K562 (cell line): Measurements from ENCODE around the gene MEIS1. TPM values are rescaled to one million over a fixed set of nuclear protein-coding genes. Genes with fewer than 3 reads are reported as not detected.

Experiments
- ATAC-seq: fragments of 200-7000 bp; cut with Tn5 transposase; 3 replicates; pipeline ENCODE4 v1.9.1; 2020; ENCODE audit warnings: moderate library complexity
- BruUV-seq: library from RNA; stranded (reverse); fragments of 400-500 nt; replicated peaks from 2 replicates; lab custom pipeline; 2021; lab: Mats Ljungman, UMichigan
- CTCF ChIA-PET: fragments of 300-600 bp; formaldehyde crosslinking; extraction: SDS; loops from one replicate; lab custom pipeline; 2021; ENCODE audit warnings: low intra/inter-chr PET ratio; lab: Yijun Ruan, JAX
- POLR2A ChIA-PET: fragments of 300-600, 350-650 bp; sonication (Branson Sonifier 250); formaldehyde crosslinking; extraction: SDS; loops from one replicate; lab custom pipeline; 2021; ENCODE audit warnings: antibody characterized with exemption, inconsistent platforms; lab: Yijun Ruan, JAX
- DNase-seq, 4 experiments: peaks; one replicate each; pipeline versions ENCODE4 v3.0.0 to v3.0.0-alpha.2; 2011 to 2018; ENCODE audit warnings: low spot score in 3 of 4, mixed read lengths in 3 of 4; ENCODE audit errors: extremely low read depth in 1 of 4
- FAIRE-seq: peaks from 2 replicates; lab custom pipeline; 2011; peaks lifted over from hg19 to GRCh38; lab: Jason Lieb, UNC
- H2AFZ ChIP-seq: 2 replicates; pipeline ENCODE4 v1.6.0; 2011; ENCODE audit warnings: low read depth, low read length, control low read depth, inconsistent platforms
- H3K27ac ChIP-seq: fragments of 200-600 bp; 3 replicates; pipeline ENCODE4 v1.8.0; 2011; ENCODE audit warnings: low read depth, mild to moderate bottlenecking, control low read depth, inconsistent platforms, low read length, moderate library complexity, mixed read lengths; ENCODE audit errors: extremely low read depth
- H3K27me3 ChIP-seq, 2 experiments: fragments of 300-600 bp in 1 of 2; 2 replicates in 1 of 2; 3 replicates in 1 of 2; pipeline versions ENCODE4 v1.6.0 to v1.8.0; 2011; ENCODE audit warnings: inconsistent platforms in 2 of 2, low read length in 2 of 2, mild to moderate bottlenecking in 1 of 2, mixed read lengths in 1 of 2, moderate library complexity in 1 of 2; ENCODE audit not compliant: control insufficient read depth in 2 of 2, insufficient read depth in 2 of 2
- H3K36me3 ChIP-seq: fragments of 300-600 bp; 3 replicates; pipeline ENCODE4 v1.8.0; 2011; ENCODE audit warnings: mild to moderate bottlenecking, low read length, inconsistent platforms; ENCODE audit not compliant: control insufficient read depth, insufficient read depth
- H3K4me1 ChIP-seq, 2 experiments: fragments of 200-600 bp in 1 of 2; replicated peaks in 1 of 2; 2 replicates in 1 of 2; 3 replicates in 1 of 2; pipeline versions ENCODE4 v1.5.1 to v1.8.0; 2011; ENCODE audit warnings: inconsistent platforms in 2 of 2, low read length in 2 of 2, mild to moderate bottlenecking in 1 of 2, mixed read lengths in 1 of 2, moderate library complexity in 1 of 2; ENCODE audit not compliant: control insufficient read depth in 2 of 2, insufficient read depth in 2 of 2
- H3K4me2 ChIP-seq: 2 replicates; pipeline ENCODE4 v1.6.1; 2011; ENCODE audit warnings: low read length, control low read depth, inconsistent platforms, mixed read lengths; ENCODE audit not compliant: insufficient read depth
- H3K4me3 ChIP-seq: fragments of 200-600 bp; sonication (generic), shearing (Covaris generic); 2 replicates; pipeline ENCODE4 v1.5.1; 2016; ENCODE audit warnings: control low read depth, inconsistent platforms
- H3K79me2 ChIP-seq: fragments of 200-600 bp; 3 replicates; pipeline ENCODE4 v1.8.0; 2011; ENCODE audit warnings: low read length, inconsistent platforms; ENCODE audit not compliant: control insufficient read depth, insufficient read depth
- H3K9ac ChIP-seq, 2 experiments: 2 replicates each; pipeline versions ENCODE4 v1.6.0 to v1.6.1; 2011; ENCODE audit warnings: low read depth in 2 of 2, low read length in 2 of 2, control low read depth in 1 of 2, inconsistent platforms in 1 of 2, mild to moderate bottlenecking in 1 of 2, mixed read lengths in 1 of 2; ENCODE audit not compliant: insufficient read depth in 1 of 2
- H3K9me1 ChIP-seq: one replicate; pipeline ENCODE4 v1.6.0; 2011; ENCODE audit warnings: inconsistent platforms, mild to moderate bottlenecking, low read length, moderate library complexity; ENCODE audit not compliant: control insufficient read depth, insufficient read depth
- H3K9me3 ChIP-seq: replicated peaks from 2 replicates; pipeline ENCODE4 v1.5.1; 2011; ENCODE audit warnings: low read depth, low read length, inconsistent platforms; ENCODE audit not compliant: control insufficient read depth, insufficient read depth
- H4K20me1 ChIP-seq: replicated peaks from 2 replicates; pipeline ENCODE4 v1.6.1; 2011; ENCODE audit warnings: low read length, inconsistent platforms, mixed read lengths; ENCODE audit not compliant: control insufficient read depth, insufficient read depth
- C11orf30 ChIP-seq: fragments of 450-650 bp; IDR thresholded peaks from 2 replicates; pipeline ENCODE4 v1.6.1; 2016; ENCODE audit warnings: low read depth, mild to moderate bottlenecking
- CBFB ChIP-seq: sonication (generic); formaldehyde crosslinking; IDR thresholded peaks from 2 replicates; pipeline ENCODE4 v1.4.0; 2020; ENCODE audit warnings: mild to moderate bottlenecking, missing genetic modification reagents
- ESRRB ChIP-seq: fragments of 250-450 bp; sonication (Bioruptor Pico); IDR thresholded peaks from 2 replicates; pipeline ENCODE4 v1.5.0; 2020; ENCODE audit warnings: mild to moderate bottlenecking, moderate library complexity, borderline replicate concordance
- MAFG ChIP-seq: fragments of 450-650 bp; conservative IDR thresholded peaks from 2 replicates; pipeline ENCODE4 v1.6.1; 2016; ENCODE audit warnings: missing genetic modification characterization, missing compliant biosample characterization
- ZNF316 ChIP-seq: fragments of 450-650 bp; IDR thresholded peaks from 2 replicates; pipeline ENCODE4 v1.6.1; 2016
- WGBS: fragments of 100-300 bp; shearing (Covaris generic); methylation state at CpG from one replicate; pipeline ENCODE4 v1.1.6; 2016; ENCODE audit warnings: low coverage, mixed read lengths; ENCODE audit not compliant: insufficient coverage; ENCODE audit errors: missing lambda C conversion rate; 5-methylcytosine and 5-hydroxymethylcytosine counted together
- in situ Hi-C: fragments of 300-500 bp; cut with MboI; formaldehyde crosslinking; loops from 4 replicates; pipeline ENCODE4 v1.15.0; 2018; ENCODE audit warnings: inconsistent platforms, mixed read lengths
- intact Hi-C: fragments of 100-400 bp; cut with micrococcal nuclease; formaldehyde crosslinking; loops from 2 replicates; pipeline ENCODE4 v1.14.2; 2022
- polyA plus RNA-seq, 8 experiments: library from polyadenylated mRNA; depleted of rRNA in 4 of 8; stranded (reverse) in 5 of 8; unstranded in 3 of 8; fragments of >200 nt; fragmentation: Nextera tagmentation in 2 of 8; fragmentation: Illumina TruSeq in 1 of 8; extraction: Ambion mirVana in 2 of 8; extraction: Trizol in 1 of 8; gene quantifications; 2 replicates each; pipeline versions ENCODE4 v1.2.1 to v1.2.3, GENCODE V29; 2011 to 2014; ENCODE audit warnings: inconsistent platforms in 1 of 8, missing spikeins in 1 of 8
- total RNA-seq, 7 experiments: library from RNA; depleted of rRNA in 6 of 7; stranded (reverse); fragments of >200 nt in 6 of 7; fragmentation: Illumina TruSeq in 2 of 7; extraction: Trizol in 2 of 7; gene quantifications; 2 replicates each; pipeline versions ENCODE4 v1.2.1 to v1.2.3, GENCODE V29; 2011 to 2021; ENCODE audit warnings: low replicate concordance in 1 of 7

Gene MEIS1
- total and polyA plus RNA-seq, 9 of the 15 experiments (the other 6 are each of a cell fraction or from before 2014, with no cell fraction given) = 2.3 to 9.0 (median 5.9) TPM

- H3K36me3 ChIP-seq = no peaks in the 10 kb centered on the region
- no peak overlapping the region for H3K27ac ChIP-seq
- DNase-seq = no peak
- H2AFZ ChIP-seq = no peak overlapping the region
- H3K4me1 ChIP-seq = peaks cover 0 to 17% of the 10 kb centered on the region in 2 experiments; a peak in 3 of 5 replicates
- TF ChIP-seq MAFG (tag) = peak; percentile 28; the same call in 1 of the 2 replicates
- TF ChIP-seq ESRRB = no peak
- TF ChIP-seq ZNF316 = peak; percentile 62
- no peak for TF ChIP-seq CBFB
- TF ChIP-seq C11orf30 = peak; percentile 35
- TF ChIP-seq, all 486 proteins: peak for 3
- WGBS = 72% methylated on average over 5 of the region's 5 CpGs
- Histone ChIP-seq H3K4me3 (no peak overlapping the region), H3K27me3 (no peaks in the 10 kb centered on the region), H3K9me3 (no peaks in the 10 kb centered on the region), H3K4me2 (no peak overlapping the region), H3K9ac (no peak overlapping the region), H3K9me1 (no peaks in the 10 kb centered on the region), H4K20me1 (no peaks in the 10 kb centered on the region), H3K79me2 (no peaks in the 10 kb centered on the region)
- ATAC-seq (no peak), FAIRE-seq (no peak)
- CTCF ChIA-PET = no interaction called here
- BruUV-seq = no TSS peak
- in situ Hi-C loops (no loop called here), intact Hi-C loops (no loop called here)
- POLR2A ChIA-PET = no interaction called here
Observed at GRCh38 chr2:66472225-66472843, 37.4 kb downstream of the MEIS1 start.
